ENCODE data around the gene SLC38A3. TPM values are rescaled to one million over a fixed set of nuclear protein-coding genes. Genes with fewer than 3 reads are reported as not detected.

The SLC38A3 gene
- total and polyA plus RNA-seq, 7 donors = 0.12 to 12.7 (median 3.3) TPM

DNA sequence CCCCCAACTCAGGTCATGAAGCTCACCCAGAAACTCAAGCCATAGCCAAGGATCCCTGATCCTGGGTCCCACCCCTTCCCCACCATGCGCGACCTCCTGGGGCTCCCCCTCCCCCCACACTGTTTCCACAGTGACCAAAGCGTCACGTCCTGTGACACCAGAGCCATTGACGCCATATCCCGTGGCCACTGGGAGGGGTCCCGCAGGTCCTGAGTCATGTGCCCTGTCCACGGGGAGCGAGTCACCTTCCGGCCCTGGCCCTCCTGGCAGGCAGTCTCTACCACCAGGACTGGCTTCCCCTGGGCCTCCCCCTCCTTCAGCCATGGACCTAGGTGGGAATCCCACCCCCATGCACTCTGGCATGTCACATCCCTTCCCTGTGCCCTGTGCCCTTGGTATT lies 34.4 kb upstream of the SLC38A3 start:
- peaks cover 0 to 19% of the 10 kb centered on the region in 2 donors for H3K36me3 ChIP-seq (ENCODE audit: insufficient read depth in 1 of 2, low read depth in 1 of 2)
- no peaks in the 10 kb centered on the region for H3K9me3 ChIP-seq
- DNase-seq (peak; percentile 61 to 79), ATAC-seq (peak; percentile 25 to 52 (median 42))
- TF ChIP-seq, protein P1, sequence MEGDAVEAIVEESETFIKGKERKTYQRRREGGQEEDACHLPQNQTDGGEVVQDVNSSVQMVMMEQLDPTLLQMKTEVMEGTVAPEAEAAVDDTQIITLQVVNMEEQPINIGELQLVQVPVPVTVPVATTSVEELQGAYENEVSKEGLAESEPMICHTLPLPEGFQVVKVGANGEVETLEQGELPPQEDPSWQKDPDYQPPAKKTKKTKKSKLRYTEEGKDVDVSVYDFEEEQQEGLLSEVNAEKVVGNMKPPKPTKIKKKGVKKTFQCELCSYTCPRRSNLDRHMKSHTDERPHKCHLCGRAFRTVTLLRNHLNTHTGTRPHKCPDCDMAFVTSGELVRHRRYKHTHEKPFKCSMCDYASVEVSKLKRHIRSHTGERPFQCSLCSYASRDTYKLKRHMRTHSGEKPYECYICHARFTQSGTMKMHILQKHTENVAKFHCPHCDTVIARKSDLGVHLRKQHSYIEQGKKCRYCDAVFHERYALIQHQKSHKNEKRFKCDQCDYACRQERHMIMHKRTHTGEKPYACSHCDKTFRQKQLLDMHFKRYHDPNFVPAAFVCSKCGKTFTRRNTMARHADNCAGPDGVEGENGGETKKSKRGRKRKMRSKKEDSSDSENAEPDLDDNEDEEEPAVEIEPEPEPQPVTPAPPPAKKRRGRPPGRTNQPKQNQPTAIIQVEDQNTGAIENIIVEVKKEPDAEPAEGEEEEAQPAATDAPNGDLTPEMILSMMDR (IDR thresholded peaks at IDR 0.05) = no peak
- H3K4me3 ChIP-seq = no peak overlapping the region
- no peaks in the 10 kb centered on the region for H3K27me3 ChIP-seq (ENCODE audit: insufficient read depth in 3 of 3, low read length in 2 of 3)
- H3K4me1 ChIP-seq = peaks cover 73% of the 10 kb centered on the region
- intact Hi-C loops (cut with DNase I) = no loop called here
- WGBS, 3 donors = 68 to 84% (median 81%) methylated on average over 10 of the region's 10 CpGs
- H3K27ac ChIP-seq = peak overlapping the region; percentile 76

DNA sequence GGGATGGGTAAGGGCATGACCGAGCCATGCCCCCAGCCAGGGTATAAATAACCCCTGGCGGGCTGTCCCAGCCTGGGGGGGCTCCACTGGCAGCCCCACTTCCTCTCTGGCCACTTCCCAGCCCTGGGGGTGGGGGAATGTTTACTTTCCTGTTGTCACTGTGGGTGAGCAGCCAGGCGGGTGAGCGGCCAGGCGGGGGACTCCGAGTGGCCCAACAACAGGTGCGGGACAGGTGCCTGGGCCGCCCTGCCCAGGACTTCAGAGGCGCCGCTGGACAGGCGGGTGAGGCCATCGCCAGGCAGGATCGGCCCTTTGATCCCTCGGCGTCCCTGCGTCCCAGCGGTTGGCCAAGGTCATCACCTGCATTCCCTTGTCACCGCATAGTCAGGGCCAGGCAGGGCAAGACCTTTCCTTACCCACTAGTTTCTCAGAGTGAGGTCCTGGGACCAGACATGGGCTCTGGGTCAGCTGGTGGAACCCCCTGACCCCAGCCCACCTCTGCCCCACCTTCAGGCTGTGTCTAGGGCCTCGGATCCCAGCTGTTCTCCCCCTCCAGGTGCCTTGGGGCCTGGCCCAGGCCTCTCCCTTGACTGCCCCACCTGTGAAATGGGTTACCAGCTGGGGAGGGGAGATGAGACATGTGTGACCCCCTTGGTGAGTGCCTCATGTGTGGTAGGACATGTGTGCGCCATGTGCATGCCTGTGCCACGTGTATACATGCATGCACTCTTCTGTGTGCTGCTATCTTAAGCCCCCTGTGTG lies 33.4 kb upstream of the SLC38A3 start:
- peaks cover 62% of the 10 kb centered on the region for H3K4me1 ChIP-seq
- H3K36me3 ChIP-seq (ENCODE audit: insufficient read depth in 1 of 2, low read depth in 1 of 2) = peaks cover 0 to 28% of the 10 kb centered on the region in 2 donors
- H3K4me3 ChIP-seq = no peak overlapping the region
- H3K9me3 ChIP-seq = no peaks in the 10 kb centered on the region
- H3K27me3 ChIP-seq (ENCODE audit: insufficient read depth in 3 of 3, low read length in 2 of 3) = no peaks in the 10 kb centered on the region
- 26 to 35% (median 30%) methylated on average over 19 to 21 of the region's 21 CpGs for whole genome bisulfite sequencing, 3 donors
- peak in 1 of 2 donors; percentile 52 for DNase-seq
- intact Hi-C loops (cut with DNase I) = no loop called here
- H3K27ac ChIP-seq = peak overlapping the region; percentile 76
- peak; percentile 44 to 92 (median 58) for ATAC-seq
- TF ChIP-seq, protein P1 (IDR thresholded peaks at IDR 0.05) = no peak

DNA sequence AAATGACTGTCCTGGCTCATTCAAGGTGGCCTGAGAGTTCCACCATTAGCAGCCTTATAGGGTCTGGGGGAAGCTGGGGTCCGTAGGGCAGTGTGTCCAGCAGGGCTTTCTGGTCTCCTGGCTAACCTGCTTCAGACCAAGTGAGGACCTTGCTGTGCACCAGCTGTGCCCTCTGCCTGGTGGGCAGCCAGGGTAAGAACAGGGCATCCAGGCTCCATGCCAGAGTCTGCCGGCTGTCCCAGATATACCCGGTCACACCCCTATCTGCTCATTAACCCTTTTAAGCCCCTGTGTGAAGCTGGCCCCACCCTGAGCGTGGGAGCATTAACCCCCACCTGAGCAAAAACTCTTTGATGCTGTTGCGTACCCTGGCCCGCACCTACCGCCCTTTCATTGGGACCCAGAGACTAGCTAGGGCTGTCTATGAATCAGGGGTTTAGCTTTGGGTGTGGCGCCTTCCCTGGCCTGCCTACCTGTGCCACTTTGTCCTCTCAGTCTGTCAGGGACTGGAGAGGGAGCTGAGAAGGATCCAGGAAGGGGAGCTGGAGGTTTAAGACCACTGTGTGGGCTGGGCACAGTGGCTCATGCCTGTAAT lies 32.3 kb upstream of the SLC38A3 start:
- H3K4me3 ChIP-seq = no peak overlapping the region
- DNase-seq (peak in 1 of 2 donors; percentile 73), ATAC-seq (peak; percentile 25 to 81 (median 60))
- H3K36me3 ChIP-seq (ENCODE audit: insufficient read depth in 1 of 2, low read depth in 1 of 2) = peaks cover 0 to 30% of the 10 kb centered on the region in 2 donors
- H3K27ac ChIP-seq = peak overlapping the region; percentile 76
- no peaks in the 10 kb centered on the region for H3K9me3 ChIP-seq
- H3K4me1 ChIP-seq = peaks cover 52% of the 10 kb centered on the region
- 50 to 64% (median 62%) methylated on average over 8 of the region's 8 CpGs for WGBS, 3 donors
- TF ChIP-seq, protein P1 (IDR thresholded peaks at IDR 0.05) = no peak
- no peaks in the 10 kb centered on the region for H3K27me3 ChIP-seq (ENCODE audit: insufficient read depth in 3 of 3, low read length in 2 of 3)
- intact Hi-C loops (cut with DNase I) = no loop called here

DNA sequence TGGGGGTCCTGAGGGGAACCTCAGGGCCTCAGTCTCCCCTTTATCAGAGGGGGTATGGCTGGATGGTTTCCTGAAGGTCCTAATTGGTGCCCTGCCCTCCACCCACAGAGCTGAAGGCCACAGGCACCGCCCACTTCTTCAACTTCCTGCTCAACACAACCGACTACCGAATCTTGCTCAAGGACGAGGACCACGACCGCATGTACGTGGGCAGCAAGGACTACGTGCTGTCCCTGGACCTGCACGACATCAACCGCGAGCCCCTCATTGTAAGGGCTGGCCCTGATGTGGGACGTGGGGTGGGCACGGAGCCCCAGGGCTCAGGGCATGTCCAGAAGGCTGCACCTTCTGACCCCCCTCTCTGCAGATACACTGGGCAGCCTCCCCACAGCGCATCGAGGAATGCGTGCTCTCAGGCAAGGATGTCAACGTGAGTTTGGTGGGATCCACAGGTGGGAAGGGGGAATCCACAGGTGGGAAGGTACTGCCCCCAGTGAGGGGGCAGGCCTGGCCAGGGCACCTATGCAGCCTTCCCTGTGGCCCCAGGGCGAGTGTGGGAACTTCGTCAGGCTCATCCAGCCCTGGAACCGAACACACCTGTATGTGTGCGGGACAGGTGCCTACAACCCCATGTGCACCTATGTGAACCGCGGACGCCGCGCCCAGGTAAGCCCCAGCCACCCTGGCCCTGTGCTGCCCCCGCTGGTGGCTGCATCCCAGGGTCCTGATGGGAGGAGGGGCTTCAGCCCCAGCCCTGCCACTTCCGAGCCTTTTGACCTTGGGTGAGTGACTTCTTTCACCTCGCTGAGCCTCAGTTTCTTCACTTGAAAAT lies 31.2 kb upstream of the SLC38A3 start:
- H3K4me1 ChIP-seq = peaks cover 41% of the 10 kb centered on the region
- H3K27ac ChIP-seq = no peak overlapping the region
- no peaks in the 10 kb centered on the region for H3K27me3 ChIP-seq (ENCODE audit: insufficient read depth in 3 of 3, low read length in 2 of 3)
- TF ChIP-seq, protein P1 (IDR thresholded peaks at IDR 0.05) = no peak
- intact Hi-C loops (cut with DNase I) = no loop called here
- WGBS, 3 donors = 88 to 92% (median 91%) methylated on average over 29 of the region's 29 CpGs
- no peaks in the 10 kb centered on the region for H3K9me3 ChIP-seq
- H3K4me3 ChIP-seq = no peak overlapping the region
- no peak for DNase-seq
- no peak for ATAC-seq
- H3K36me3 ChIP-seq (ENCODE audit: insufficient read depth in 1 of 2, low read depth in 1 of 2) = peaks cover 0 to 30% of the 10 kb centered on the region in 2 donors

All from psoas muscle (tissue), 8 donors.